HUDEP-2 (cell line): ENCODE data around the gene LHX3.
A peak's percentile ranks its signal among the peaks of the same experiment; 100 is the strongest.

Source experiments
- DNase-seq, 76 experiments: peaks; one replicate each; lab custom pipeline; 2025; ENCODE audit not compliant: unreplicated experiment in 76 of 76; lab: John Stamatoyannopoulos, UW

The LHX3 gene

DNA sequence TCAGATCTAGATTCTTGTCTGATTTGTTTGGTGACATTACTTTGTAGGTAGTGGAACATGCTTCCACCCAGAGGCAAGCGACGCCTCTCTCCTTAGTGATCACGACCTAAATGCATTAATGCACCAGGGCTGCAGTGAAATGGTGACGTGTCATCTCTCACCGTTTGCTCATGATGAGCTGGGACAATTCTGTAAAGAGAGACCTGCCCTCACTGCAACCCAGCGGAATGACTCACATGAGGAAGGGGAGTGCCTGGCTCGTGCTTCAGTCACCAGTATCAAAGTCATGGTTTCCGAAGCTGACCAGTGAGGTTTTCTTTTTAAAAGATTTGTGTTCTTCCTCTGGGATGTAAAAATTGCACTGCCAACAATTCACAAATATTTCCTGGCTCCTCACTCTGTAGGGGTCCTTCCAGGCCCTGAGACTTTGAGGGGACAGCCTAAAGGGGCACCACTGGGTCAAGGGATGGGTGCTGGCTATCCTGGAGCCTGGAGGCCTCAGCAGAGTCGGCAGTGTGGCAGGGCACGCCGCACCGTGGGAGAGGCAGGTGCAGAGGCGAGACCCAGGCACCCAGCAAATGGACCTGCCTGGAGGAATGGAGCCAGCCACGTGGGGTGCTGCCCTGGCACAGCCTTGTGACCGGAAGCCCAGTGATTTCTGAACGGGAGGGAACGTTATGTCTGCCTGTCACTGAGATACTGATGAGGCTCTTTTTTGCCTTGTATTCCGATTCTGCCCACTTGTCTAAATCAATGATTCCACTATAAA, 23.4 kb upstream of the LHX3 start:
- peak in 1 of 76 experiments; percentile 19 for DNase-seq

GRCh38 chr9:136226680-136227407, 21.9 kb upstream of the LHX3 start:
- DNase-seq, result no peak

- peak in 60 of 76 experiments; percentile 10 to 75 (median 55) for DNase-seq
Observed at GRCh38 chr9:136225748-136226679, 21.1 kb upstream of the LHX3 start.

- DNase-seq, result no peak
Observed at GRCh38 chr9:136225366-136225747, 20.4 kb upstream of the LHX3 start.

DNA sequence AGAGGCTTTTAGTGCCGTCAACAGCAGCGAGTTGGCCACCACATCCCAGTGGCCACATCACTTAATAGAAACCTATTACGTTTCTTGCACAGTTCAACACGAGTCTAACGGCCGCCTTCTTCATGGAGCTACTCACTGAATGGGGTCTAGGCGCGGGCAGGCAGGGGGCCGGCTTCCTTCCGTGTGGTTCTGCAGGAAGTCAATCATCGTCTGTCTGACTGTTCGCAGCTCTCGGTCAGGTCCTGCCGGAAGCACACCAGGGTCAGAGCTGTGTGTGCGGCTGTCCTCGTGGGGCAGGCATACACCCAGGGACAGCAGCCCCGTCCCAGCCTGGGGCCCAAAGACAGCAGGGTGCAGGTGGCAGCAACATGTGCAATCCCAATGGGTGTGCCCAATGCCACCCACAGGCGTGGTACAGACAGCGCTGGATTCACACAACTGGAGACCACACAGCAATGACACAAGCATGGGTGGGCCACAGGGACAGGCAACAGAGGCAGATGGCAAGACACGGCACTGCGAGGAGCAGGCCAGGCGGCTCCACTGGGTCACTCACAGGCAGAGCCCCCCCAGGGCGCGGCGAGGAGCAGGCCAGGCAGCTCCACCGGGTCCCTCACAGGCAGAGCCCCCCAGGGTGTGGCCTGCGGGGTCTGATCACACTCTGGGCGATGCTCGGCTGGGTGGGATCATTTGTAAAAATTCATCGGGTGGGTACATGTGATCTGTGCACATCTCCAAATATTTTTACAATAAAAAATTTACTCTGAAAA, 19.1 kb upstream of the LHX3 start:
- no peak for DNase-seq

DNA sequence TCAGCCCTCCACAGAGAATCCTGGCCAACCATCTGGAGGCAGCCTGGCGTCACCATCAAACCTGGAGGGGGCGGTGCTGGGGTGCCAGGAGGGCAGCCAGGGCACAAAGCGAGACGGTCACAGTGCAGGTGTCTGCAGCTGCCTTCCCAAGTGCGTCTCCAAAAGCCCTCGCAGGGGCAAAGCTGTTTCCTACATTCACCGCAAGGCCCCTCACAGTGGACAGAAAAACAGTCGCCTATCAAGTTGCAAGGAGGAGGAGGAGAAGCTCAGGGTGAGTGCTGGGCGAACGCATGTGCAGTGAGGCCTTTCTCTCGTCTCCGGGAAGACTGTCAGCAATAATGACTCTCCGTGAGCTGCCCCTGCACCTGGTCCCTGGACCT, 18.0 kb upstream of the LHX3 start:
- DNase-seq, result no peak

DNA sequence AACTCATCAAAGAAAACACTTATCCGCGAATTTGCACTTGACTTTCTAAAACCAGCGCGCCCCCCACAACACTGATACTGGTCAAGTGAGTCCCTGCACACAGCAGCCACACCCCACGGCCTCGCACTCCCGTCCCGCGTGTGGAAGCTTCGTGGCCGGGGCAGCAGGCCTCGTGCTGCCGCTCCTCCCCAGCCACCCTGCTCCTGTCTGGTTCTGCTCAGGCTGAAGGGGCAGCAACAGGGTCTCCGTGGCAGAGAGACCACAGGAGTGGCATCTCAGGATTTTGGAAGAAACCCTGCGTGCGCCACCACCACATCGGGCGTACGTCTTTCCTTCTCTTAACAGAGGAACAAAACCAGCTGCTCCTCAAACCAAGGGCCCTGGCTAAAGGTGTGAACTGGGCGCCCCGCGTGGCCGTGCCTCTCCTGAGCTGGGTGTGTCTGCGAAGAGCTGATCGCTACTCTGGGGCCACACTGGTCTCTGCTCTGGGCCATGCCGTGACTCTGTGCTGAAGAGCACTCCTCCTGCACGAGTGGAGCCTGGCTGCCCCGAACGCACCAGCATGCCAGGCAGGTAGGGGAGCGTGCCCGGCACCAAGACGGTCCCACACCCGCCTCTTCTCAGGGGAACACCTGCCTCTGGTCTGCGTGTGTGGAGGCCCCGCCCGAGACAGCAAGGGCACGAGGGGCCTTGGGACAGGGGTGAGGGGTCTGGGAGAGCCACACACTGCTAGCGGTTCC, 17.4 kb upstream of the LHX3 start:
- DNase-seq, result no peak

GRCh38 chr9:136220017-136220729, 15.2 kb upstream of the LHX3 start:
- peak in 2 of 76 experiments; percentile 16 to 34 for DNase-seq

DNA sequence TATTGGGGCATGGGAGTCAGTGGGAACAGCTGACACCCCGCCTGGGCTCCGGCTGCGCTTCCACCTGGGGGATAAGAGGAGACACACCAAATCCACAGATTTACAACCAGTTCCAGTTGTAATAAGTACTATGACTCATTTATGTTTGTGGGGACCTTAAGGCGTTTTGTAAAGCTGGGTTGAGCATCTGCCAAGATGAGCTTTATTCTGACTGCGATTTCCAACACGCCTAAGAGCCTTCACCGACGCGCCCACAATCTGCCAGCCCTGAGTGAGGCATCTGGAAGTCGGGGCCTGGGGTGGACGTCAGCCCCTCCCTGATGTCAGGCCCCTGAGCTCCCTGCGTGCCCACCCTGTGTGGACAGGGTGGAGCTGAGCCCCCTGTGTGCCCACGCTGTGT, 14.3 kb upstream of the LHX3 start:
- DNase-seq, result no peak

GRCh38 chr9:136218673-136219072, 13.7 kb upstream of the LHX3 start:
- DNase-seq, result no peak

DNA sequence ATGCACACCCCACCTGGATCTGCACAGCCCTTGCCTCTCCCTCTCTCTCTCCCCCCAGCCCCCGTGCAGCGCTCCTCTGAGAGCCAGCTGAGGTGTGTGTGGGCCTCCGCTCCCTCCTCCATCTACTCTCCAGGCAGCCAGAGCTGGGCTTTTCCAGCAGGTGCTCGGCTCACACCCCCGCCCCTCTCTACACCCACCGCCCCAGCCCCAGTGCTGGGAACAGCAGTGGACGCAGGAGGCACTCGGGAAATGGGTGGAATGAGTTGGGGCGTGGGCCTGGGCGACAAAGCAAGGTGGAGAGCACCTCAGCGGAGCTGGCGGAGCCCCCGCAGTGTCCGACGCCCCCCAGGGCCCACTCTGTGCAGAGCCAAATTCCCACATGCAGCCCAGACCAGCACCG, 13.3 kb upstream of the LHX3 start:
- DNase-seq, result no peak

DNA sequence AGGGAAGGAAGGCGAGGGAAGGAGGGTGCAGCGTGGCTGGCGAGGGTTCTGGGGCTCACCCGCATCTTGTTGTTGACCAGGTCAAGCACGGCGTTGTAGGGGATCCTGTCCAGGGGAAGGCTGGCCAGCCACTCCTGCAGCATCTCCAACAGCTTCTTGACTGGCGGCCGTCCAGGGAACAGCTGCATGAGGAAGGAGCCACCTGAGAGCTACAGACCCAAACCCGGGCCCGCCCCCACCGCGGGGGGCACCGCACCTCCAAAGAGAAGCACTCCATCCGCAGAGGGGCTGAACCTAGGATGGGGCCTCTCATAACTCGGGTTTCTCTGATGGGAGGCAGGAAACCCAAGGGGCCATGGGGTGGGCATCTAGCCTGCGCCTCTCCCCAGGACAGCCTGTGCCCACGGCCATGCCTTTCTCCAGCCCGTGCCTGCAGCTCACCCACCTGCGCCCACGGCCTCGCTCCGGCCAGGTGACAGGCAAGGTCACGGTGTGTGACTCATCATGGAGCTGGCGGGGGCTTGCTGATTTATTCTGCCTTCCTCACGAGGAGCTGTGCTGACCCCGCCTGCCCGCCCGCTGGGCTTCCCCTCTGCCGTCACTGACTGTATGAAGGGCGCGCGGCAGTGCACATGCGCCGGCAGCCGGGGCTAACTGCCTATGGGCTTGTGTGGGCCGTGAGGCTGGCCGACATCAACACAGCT, 11.8 kb upstream of the LHX3 start:
- no peak for DNase-seq

- DNase-seq, result no peak
Observed at GRCh38 chr9:136213733-136214132, 8.8 kb upstream of the LHX3 start.

- no peak for DNase-seq
Observed at GRCh38 chr9:136212345-136212950, 7.5 kb upstream of the LHX3 start.

DNA sequence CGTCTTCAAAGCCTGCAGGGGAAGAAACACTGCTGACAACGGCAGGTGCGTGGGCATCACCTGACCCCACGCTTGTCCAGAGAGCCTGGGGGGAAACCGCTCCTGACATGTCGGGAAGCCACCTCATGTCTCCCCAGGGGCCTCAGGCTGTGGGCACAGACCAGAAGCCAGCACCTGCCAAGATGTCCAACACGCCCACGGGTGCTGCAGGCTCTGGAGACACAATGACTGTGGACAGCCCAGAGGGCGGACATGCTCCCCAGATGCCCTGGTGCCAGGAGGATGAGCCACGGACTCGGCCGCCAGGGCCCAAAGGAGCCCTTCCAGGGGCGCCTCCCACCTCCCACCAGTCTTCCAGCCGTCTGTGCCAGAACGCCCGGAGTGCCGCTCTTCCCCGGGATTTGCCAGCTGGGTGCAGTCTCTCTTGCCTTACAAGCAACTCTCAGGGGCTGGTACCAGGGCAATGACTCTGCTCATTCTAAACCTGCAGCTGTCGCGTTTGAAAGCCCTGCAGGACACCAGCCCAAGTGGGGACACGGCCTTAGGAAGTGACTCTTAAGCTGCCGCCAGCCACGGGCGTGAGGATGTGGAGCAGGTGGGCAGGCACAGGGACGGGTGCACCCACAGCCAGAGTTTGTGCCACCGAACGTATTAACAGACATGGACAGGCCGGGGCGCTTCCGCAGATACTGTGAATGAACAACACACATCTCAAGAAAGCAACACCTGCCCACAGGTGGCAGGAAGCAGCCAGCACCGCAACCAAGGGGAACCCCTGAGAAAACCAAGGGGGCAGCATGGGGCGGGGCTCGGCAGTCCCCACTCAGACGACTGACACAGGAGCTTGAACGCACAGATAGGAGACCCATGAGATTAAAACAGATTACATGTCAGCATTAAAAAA, 6.8 kb upstream of the LHX3 start:
- DNase-seq, result no peak

DNA sequence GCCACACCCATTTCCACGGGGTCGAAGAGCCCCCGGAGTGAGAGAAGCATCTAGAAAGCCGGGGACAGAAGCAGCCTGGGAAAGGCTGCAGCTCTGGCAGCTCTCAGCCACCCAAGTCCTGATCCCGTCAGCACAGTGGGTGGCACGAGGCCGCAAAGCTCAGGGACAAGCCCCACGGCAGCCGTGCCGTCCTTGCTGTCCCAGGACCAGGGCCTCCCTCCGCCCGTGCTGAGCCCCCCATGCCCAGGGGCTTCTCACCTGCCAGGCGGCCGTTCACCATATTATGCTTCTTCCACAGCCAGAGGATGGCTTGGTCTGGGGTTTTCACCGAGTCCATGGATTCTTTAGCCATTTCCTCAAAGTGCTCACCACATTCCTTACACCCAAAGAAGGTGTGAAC, 6.1 kb upstream of the LHX3 start:
- no peak for DNase-seq

- no peak for DNase-seq
Observed at GRCh38 chr9:136210276-136210675, 5.3 kb upstream of the LHX3 start.
